Activated naive CD4-positive, alpha-beta T cell treated with anti-CD3 and anti-CD28 coated beads, Interleukin-2, amount 50 U/mL, for 24 hours (primary cell): ENCODE results near the gene CEP63.

Experiments used
- H3K27ac Mint-ChIP-seq: one replicate; pipeline ENCODE4 v1.8.0; 2021; ENCODE audit warnings: mild to moderate bottlenecking, mixed read lengths
- H3K27me3 Mint-ChIP-seq: one replicate; pipeline ENCODE4 v1.8.0; 2021; ENCODE audit warnings: mixed read lengths
- H3K36me3 Mint-ChIP-seq: one replicate; pipeline ENCODE4 v1.8.0; 2021; ENCODE audit warnings: mixed read lengths
- H3K4me1 Mint-ChIP-seq: one replicate; pipeline ENCODE4 v1.8.0; 2021; ENCODE audit warnings: mixed read lengths
- H3K4me3 Mint-ChIP-seq: one replicate; pipeline ENCODE4 v1.8.0; 2021; ENCODE audit warnings: mild to moderate bottlenecking, mixed read lengths
- H3K9me3 Mint-ChIP-seq: one replicate; pipeline ENCODE4 v1.8.0; 2021; ENCODE audit warnings: mixed read lengths

The CEP63 gene

DNA sequence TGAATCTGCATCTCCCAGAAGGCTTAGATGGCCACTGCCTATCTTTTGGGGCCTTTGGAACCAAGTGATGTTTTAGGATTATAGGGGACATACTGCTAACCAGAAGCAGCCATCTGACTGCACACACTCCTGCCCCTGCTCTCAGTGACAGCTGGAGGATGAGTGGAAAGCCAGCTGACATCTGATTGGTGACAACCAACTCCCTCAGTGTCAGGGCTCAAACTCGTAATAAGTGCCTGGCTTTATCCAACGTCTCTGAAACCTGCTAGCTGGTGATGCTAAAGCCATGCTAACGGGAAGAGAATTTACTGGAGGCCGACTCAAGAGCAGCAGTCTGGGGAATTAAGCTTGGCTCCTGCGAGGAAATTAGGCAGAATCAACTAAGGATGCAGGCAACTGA lies 129.9 kb downstream of the CEP63 start:
- no peak overlapping the region for H3K4me3 Mint-ChIP-seq
- H3K9me3 Mint-ChIP-seq, result no peaks in the 10 kb centered on the region
- no peaks in the 10 kb centered on the region for H3K36me3 Mint-ChIP-seq

DNA sequence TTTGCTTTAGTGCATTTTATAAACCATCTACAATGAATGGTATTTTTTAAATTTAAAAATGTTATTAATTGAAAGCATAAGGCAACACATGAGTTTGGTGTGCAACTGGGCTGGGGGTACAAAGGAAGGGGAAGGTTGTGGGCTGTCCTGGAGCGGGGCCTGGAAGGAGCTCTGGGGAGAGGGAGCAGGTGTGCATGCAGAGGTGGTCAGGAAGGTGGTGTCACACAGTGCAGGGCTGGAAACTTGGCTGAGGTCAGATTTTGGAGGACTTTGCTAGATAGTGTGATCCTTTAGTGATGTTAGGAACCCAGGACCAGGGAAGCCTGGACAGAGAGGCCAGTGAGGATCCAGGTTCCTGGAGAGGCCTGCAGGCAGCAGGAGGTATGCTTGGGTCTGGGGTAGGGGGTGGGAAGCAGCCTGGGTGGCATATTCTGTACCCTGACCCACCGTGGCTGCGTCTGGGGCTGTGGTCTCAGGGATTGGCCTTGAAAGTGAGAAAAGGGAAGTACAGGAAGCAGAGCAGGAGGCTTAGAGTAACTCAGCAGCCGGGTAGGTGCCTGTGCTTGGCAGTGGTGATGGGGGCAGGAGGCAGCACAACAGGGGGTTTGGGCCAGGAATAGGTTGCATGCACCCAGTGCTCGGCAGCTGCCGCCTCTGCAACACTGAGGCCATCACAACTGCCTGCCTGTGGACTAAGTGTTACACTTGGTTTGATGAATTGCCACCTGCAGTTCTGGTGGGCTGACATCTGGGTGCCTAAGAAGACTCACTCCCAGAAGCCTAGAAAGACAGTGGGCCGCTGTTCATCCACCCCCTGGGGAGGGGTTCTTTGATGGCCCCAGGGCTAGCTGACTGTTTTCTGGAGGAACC lies 132.0 kb downstream of the CEP63 start:
- Mint-ChIP-seq H3K4me1 (no peaks in the 10 kb centered on the region), H3K27ac (no peak overlapping the region), H3K9me3 (no peaks in the 10 kb centered on the region), H3K27me3 (no peaks in the 10 kb centered on the region), H3K36me3 (no peaks in the 10 kb centered on the region), H3K4me3 (no peak overlapping the region)

More for the DNA sequence above, 129.9 kb downstream of the CEP63 start:
- H3K27ac Mint-ChIP-seq, result no peak overlapping the region
- no peaks in the 10 kb centered on the region for H3K27me3 Mint-ChIP-seq
- no peaks in the 10 kb centered on the region for H3K4me1 Mint-ChIP-seq

GRCh38 chr3:134618478-134619300 lies 132.8 kb downstream of the CEP63 start:
- no peak overlapping the region for H3K4me3 Mint-ChIP-seq
- H3K36me3 Mint-ChIP-seq, result no peaks in the 10 kb centered on the region
- no peaks in the 10 kb centered on the region for H3K4me1 Mint-ChIP-seq
- H3K27ac Mint-ChIP-seq, result no peak overlapping the region
- no peaks in the 10 kb centered on the region for H3K27me3 Mint-ChIP-seq
- no peaks in the 10 kb centered on the region for H3K9me3 Mint-ChIP-seq

DNA sequence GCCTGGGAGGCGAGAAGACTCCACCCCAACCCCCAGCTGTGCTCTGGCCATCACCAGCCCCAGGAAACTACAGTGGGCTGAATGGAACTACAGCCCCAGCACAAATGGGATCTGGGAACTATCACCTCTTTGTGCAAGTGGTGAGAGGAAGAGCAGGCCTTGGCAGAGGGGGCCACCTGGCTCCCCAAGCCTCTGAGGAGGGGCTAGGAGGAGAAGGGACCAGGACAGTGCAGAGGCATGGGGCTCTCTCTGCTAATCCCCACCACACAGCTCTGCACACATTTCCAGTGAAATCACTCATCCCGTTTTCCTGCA lies 133.4 kb downstream of the CEP63 start:
- no peak overlapping the region for H3K27ac Mint-ChIP-seq
- no peaks in the 10 kb centered on the region for H3K27me3 Mint-ChIP-seq
- no peaks in the 10 kb centered on the region for H3K36me3 Mint-ChIP-seq
- H3K4me1 Mint-ChIP-seq, result no peaks in the 10 kb centered on the region
- H3K9me3 Mint-ChIP-seq, result no peaks in the 10 kb centered on the region
- H3K4me3 Mint-ChIP-seq, result no peak overlapping the region

DNA sequence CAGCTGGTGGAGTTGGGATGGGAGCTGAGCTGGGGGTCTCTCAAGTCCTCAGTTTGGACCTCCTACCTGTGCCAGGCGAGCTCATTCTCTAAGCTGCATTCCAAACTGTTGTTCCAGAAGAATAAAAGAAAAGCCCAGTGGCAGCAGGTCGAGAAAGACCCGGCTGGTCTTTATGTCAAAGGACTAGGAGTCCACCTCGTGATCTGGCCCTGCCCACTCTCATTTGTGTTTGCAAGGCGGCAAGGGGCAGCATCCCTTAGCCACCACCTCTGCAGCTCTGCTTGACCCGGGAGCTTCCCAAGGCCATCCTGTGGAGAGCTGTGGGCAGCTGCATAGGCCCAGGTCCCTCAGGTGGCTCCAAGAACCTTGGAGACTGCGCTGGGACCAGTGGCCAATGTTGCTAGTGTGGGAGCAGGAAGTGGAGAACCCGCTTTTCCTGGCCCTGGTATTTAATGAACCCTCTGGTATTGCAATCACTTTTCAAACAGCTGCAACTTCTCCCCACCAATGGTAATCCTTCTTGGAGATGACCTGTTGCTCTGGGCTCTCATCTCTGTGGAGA lies 134.1 kb downstream of the CEP63 start:
- Mint-ChIP-seq H3K36me3 (no peaks in the 10 kb centered on the region), H3K27me3 (no peaks in the 10 kb centered on the region), H3K27ac (no peak overlapping the region), H3K4me1 (no peaks in the 10 kb centered on the region), H3K9me3 (no peaks in the 10 kb centered on the region), H3K4me3 (no peak overlapping the region)

GRCh38 chr3:134620476-134621115 lies 134.7 kb downstream of the CEP63 start:
- H3K27ac Mint-ChIP-seq, result no peak overlapping the region

GRCh38 chr3:134621854-134622253 lies 136.0 kb downstream of the CEP63 start:
- Mint-ChIP-seq H3K27ac (no peak overlapping the region), H3K27me3 (no peaks in the 10 kb centered on the region), H3K4me3 (no peak overlapping the region), H3K36me3 (no peaks in the 10 kb centered on the region), H3K4me1 (no peaks in the 10 kb centered on the region), H3K9me3 (no peaks in the 10 kb centered on the region)

More at GRCh38 chr3:134620476-134621115, 134.7 kb downstream of the CEP63 start:
- Mint-ChIP-seq H3K4me1 (no peaks in the 10 kb centered on the region), H3K36me3 (no peaks in the 10 kb centered on the region), H3K27me3 (no peaks in the 10 kb centered on the region), H3K9me3 (no peaks in the 10 kb centered on the region), H3K4me3 (no peak overlapping the region)

- Mint-ChIP-seq H3K27ac (no peak overlapping the region), H3K36me3 (no peaks in the 10 kb centered on the region), H3K27me3 (no peaks in the 10 kb centered on the region), H3K4me3 (no peak overlapping the region), H3K9me3 (no peaks in the 10 kb centered on the region), H3K4me1 (no peaks in the 10 kb centered on the region)
These were observed 137.0 kb downstream of the CEP63 start for GRCh38 chr3:134622806-134623365.

- Mint-ChIP-seq H3K27ac (peak overlapping the region; percentile 18), H3K36me3 (no peaks in the 10 kb centered on the region), H3K9me3 (no peaks in the 10 kb centered on the region), H3K27me3 (peaks cover 2% of the 10 kb centered on the region), H3K4me3 (no peak overlapping the region), H3K4me1 (no peaks in the 10 kb centered on the region)
These were observed 137.9 kb downstream of the CEP63 start for GRCh38 chr3:134623615-134624245.
